Activated naive CD8-positive, alpha-beta T cell treated with anti-CD3 and anti-CD28 coated beads, Interleukin-2, amount 10 ng/mL, durations not matched to agents 7 days and 5 days (primary cell): Measurements from ENCODE around the gene SLC6A12. TPM values are rescaled to one million over a fixed set of nuclear protein-coding genes. Genes with fewer than 3 reads are reported as not detected.

Experiments used
- ATAC-seq: fragments of 150-1000 bp; cut with Tn5 transposase; one replicate; pipeline ENCODE4 v1.10.0; 2021; ENCODE audit warnings: low read depth, moderate library complexity
- POLR2A ChIA-PET: fragments of 350-600 bp; sonication (Branson Sonifier 250); formaldehyde crosslinking; loops from one replicate; lab custom pipeline; 2021; ENCODE audit warnings: antibody characterized with exemption; lab: Charles Lee
- DNase-seq: peaks from one replicate; pipeline ENCODE4 v3.0.0; 2021
- H3K27ac Mint-ChIP-seq: one replicate; pipeline ENCODE4 v1.8.0; 2022; ENCODE audit warnings: mild to moderate bottlenecking, mixed read lengths
- H3K27me3 Mint-ChIP-seq: one replicate; pipeline ENCODE4 v1.8.0; 2022; ENCODE audit warnings: mild to moderate bottlenecking, moderate library complexity, mixed read lengths
- H3K36me3 Mint-ChIP-seq: one replicate; pipeline ENCODE4 v1.8.0; 2021; ENCODE audit warnings: mild to moderate bottlenecking, mixed read lengths
- H3K4me1 Mint-ChIP-seq: one replicate; pipeline ENCODE4 v1.8.0; 2021; ENCODE audit warnings: mixed read lengths
- H3K4me3 Mint-ChIP-seq: one replicate; pipeline ENCODE4 v1.8.0; 2022; ENCODE audit warnings: mild to moderate bottlenecking, moderate library complexity, mixed read lengths
- H3K9me3 Mint-ChIP-seq: one replicate; pipeline ENCODE4 v1.8.0; 2021; ENCODE audit warnings: mixed read lengths
- total RNA-seq, 2 experiments: library from RNA; stranded (reverse); gene quantifications; one replicate each; pipeline ENCODE4 v1.2.3, GENCODE V29; 2021

SLC6A12 gene
- total RNA-seq, 2 experiments from 2014 or later = not detected

DNA sequence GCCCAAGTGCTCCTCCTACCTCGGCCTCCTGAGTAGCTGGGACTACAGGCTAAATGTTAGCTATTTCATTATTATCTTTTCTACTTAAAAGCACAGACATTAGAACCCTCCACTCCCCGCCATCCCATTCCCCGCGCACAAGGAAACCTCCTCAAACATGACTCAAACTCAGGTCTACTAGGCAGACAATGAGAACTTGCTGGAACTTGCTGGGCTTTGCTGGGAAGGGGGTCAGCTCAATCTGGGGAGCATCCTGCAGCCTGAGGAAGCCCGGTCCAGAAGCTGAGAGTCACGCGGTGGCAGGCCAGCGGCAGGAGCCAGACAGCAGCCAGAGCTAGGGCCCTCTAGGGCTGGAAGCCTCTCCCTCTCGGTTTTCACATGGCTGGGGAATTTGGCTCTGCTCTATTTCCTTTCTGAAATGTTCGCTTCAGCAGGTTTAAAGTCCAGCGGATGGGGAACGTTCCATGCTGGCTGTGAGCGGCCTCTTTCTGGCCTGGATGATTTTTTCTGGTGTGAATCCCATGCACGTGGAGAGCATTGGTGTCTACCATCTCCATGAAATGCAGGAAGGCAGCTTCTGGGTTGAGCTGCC, 68.5 kb downstream of the SLC6A12 start:
- Mint-ChIP-seq H3K36me3 (no peaks in the 10 kb centered on the region), H3K4me1 (peaks cover 10% of the 10 kb centered on the region), H3K4me3 (no peak overlapping the region), H3K9me3 (no peaks in the 10 kb centered on the region), H3K27me3 (peaks cover 2% of the 10 kb centered on the region), H3K27ac (peak overlapping the region; percentile 60)
- POLR2A ChIA-PET = no interaction called here
- no peak for DNase-seq
- no peak for ATAC-seq

DNA sequence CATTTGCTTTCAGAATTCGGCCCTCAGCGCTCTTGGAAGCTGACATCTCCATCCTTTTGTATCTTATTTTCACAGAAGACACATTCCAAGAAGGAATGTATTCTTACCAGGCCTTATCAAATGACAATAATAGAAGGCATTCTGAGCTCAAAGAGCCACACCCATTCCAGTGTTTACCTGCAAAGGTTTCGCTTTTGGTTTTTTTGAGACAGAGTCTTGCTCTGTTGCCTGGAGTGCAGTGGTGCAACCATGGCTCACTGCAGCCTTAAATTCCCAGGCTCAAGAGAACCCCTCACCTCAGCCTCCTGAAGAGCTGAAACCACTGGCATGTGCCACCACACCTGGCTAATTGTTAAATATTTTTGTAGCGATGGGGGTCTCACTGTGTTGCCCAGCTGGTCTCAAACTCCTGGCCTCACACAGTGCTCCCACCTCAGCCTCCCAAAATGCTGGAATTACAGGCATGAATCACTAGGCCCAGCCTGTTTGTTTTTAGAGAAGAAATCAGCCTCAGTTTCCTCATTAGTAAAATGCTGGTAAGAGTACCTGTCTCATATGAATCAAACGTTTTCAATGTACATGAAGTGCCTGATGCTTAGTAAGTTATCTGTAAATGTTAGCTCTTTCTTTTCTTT, 69.2 kb downstream of the SLC6A12 start:
- H3K36me3 Mint-ChIP-seq = no peaks in the 10 kb centered on the region
- ATAC-seq = no peak
- no peak for DNase-seq
- POLR2A ChIA-PET = no interaction called here
- peaks cover 15% of the 10 kb centered on the region for H3K4me1 Mint-ChIP-seq
- H3K4me3 Mint-ChIP-seq = no peak overlapping the region
- peaks cover 2% of the 10 kb centered on the region for H3K27me3 Mint-ChIP-seq
- no peaks in the 10 kb centered on the region for H3K9me3 Mint-ChIP-seq
- H3K27ac Mint-ChIP-seq = peak overlapping the region; percentile 60

DNA sequence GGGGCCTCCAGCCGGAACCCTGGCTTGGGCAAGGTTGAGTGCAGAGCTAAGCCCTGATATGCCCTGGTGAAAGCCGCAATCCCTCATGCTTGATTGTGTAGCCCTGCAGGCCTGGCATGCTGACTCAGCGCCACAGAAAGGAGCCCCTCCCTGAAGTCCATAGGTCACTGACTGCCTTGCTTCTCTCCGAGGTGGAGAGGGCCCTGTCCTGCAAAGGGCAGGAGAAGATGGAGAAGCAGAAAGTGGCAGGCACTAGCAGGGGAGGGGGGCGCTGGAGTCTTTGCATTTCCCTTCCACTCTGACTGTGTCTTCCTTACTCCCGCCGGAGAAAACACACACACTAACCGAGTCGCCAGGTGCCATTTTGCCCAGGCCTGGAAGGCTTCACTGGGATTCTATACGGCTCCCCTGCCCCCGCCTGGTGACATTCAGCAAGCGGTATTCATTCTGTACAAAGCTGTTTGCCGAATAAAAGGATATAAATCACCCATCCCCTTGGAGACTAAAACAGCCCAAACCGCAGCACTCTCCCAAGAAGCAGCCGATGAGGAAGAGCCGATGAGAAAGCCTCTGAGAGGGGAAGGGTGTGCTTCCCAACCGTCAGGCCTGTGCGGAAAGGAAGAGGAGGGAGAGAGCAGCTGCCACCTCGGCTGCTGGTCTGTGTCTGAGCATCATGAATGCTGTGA, 69.8 kb downstream of the SLC6A12 start:
- ATAC-seq = no peak
- no peak for DNase-seq
- Mint-ChIP-seq H3K27ac (no peak overlapping the region), H3K4me3 (no peak overlapping the region), H3K36me3 (peaks cover 2% of the 10 kb centered on the region), H3K9me3 (no peaks in the 10 kb centered on the region), H3K27me3 (peaks cover 7% of the 10 kb centered on the region), H3K4me1 (peaks cover 20% of the 10 kb centered on the region)
- POLR2A ChIA-PET = no interaction called here

DNA sequence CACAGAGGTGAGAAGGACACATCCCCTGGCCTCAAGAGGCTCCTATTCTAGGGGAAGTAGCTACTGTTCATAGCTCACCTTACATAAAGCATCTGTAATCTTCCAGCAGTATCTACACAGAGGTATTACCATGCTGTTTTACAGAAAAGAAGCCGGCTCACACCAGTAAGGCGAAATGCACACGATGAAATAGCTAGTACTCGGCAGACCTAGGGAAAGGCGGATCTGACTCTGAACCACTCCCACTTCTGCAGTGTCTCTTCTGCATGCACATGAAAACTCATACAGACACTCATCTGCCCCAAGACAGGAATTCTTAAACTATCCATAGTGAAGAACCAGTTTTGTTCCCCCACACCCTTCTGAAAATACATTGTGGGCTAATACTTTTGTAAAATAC, 73.8 kb downstream of the SLC6A12 start:
- Mint-ChIP-seq H3K4me3 (peak overlapping the region; percentile 82), H3K4me1 (peaks cover 21% of the 10 kb centered on the region), H3K27me3 (peaks cover 10% of the 10 kb centered on the region), H3K36me3 (peaks cover 2% of the 10 kb centered on the region), H3K27ac (no peak overlapping the region), H3K9me3 (no peaks in the 10 kb centered on the region)
- DNase-seq (no peak), ATAC-seq (no peak)
- POLR2A ChIA-PET = no interaction called here

Other genes with a start within 250 kb of the SLC6A12 start
- gene IQSEC3, start 147.4 kb downstream of the SLC6A12 start, total RNA-seq = 1 to 10 TPM; 7.3 to 8.0 TPM
- under 1 TPM; 0.68 to 0.69 TPM for gene SLC6A13, start 48.7 kb upstream of the SLC6A12 start, total RNA-seq
- gene KDM5A, start 175.2 kb upstream of the SLC6A12 start, total RNA-seq = 100 to 1,000 TPM; 105 to 116 TPM
- 10 to 100 TPM; 14.6 to 15.9 TPM for gene CCDC77, start 187.5 kb upstream of the SLC6A12 start, total RNA-seq
- 1 to 10 TPM; 4.3 to 4.4 TPM for gene B4GALNT3, start 245.8 kb upstream of the SLC6A12 start, total RNA-seq